Immature natural killer cell (primary cell): ENCODE data around the gene FRS3. TPM values are rescaled to one million over a fixed set of nuclear protein-coding genes. Genes with fewer than 3 reads are reported as not detected.
A peak's percentile ranks its signal among the peaks of the same experiment; 100 is the strongest.
"Not testable (repeated sequence)": the region's sequence is repeated elsewhere in the genome, so short reads cannot be mapped to it uniquely, and the experiment has no call there.

Experiments used
- DNase-seq, 3 donors: peaks; one replicate each; pipeline ENCODE4 v3.0.0; 2022; ENCODE audit warnings: mixed read lengths in 1 of 3
- H3K27ac Mint-ChIP-seq, 6 donors: one replicate each; pipeline ENCODE4 v1.8.0; 2020; ENCODE audit warnings: mixed read lengths in 6 of 6, mild to moderate bottlenecking in 5 of 6, inconsistent platforms in 4 of 6, moderate library complexity in 3 of 6
- H3K27me3 Mint-ChIP-seq, 3 donors: one replicate each; pipeline ENCODE4 v1.8.0; 2020 to 2021; ENCODE audit warnings: low read depth in 3 of 3, mild to moderate bottlenecking in 3 of 3, mixed read lengths in 3 of 3, moderate library complexity in 3 of 3, inconsistent platforms in 1 of 3
- H3K36me3 Mint-ChIP-seq, 3 donors: one replicate each; pipeline ENCODE4 v1.8.0; 2020; ENCODE audit warnings: mixed read lengths in 3 of 3, inconsistent platforms in 2 of 3, mild to moderate bottlenecking in 2 of 3
- H3K4me1 Mint-ChIP-seq, 2 donors: one replicate each; pipeline ENCODE4 v1.8.0; 2020; ENCODE audit warnings: inconsistent platforms in 2 of 2, mild to moderate bottlenecking in 2 of 2, mixed read lengths in 2 of 2, moderate library complexity in 1 of 2
- H3K4me3 Mint-ChIP-seq, 5 donors: one replicate each; pipeline ENCODE4 v1.8.0; 2020; ENCODE audit warnings: mild to moderate bottlenecking in 5 of 5, mixed read lengths in 5 of 5, inconsistent platforms in 3 of 5, moderate library complexity in 3 of 5
- H3K9me3 Mint-ChIP-seq, 6 donors: one replicate each; pipeline ENCODE4 v1.8.0; 2020; ENCODE audit warnings: mild to moderate bottlenecking in 6 of 6, mixed read lengths in 6 of 6, inconsistent platforms in 4 of 6, moderate library complexity in 3 of 6
- polyA plus RNA-seq, 3 donors: library from polyadenylated mRNA; unstranded; fragments of 300-500 nt; fragmentation: Illumina TruSeq; gene quantifications; one replicate each; pipeline ENCODE4 v1.2.3, GENCODE V29; 2021

FRS3 gene
- polyA plus RNA-seq, 3 donors from 2014 or later, result 0.80 to 2.1 TPM; not detected in 1

DNA sequence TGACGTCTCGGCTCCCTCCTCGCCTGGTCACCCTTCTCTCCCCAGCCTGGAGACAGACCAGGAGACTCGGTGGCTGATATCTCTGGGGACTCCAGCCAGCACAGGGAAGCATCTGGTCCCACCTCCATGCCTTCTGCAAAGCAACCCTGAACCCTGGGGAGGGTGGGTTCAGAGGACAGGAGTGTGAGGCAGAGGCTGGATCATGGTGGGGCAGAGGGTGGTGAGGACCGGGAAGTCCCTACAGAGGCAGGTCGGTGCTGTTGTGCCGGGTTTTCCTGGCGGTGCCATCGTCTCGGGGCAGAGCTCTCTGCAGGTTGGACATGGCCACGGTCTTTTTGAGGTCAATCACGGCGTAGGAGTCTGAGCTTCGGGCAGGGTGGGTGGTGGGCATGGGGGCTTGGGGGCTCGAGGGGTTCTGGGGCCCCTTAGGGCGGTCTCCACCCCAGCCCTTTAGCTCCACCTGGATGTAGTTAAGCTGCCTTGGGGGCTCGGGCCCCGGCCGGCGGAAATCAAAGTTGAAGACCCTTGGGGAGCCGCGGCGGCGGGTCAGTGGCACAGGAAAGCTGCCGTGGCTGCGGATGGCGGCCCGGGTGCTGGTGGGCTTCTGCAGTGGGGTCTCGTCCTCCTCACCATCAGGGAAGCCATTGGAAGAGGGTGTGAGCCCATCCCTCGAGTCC, 9.2 kb downstream of the FRS3 start:
- peaks cover 11 to 12% of the 10 kb centered on the region in 2 donors for H3K4me1 Mint-ChIP-seq
- H3K27ac Mint-ChIP-seq, result no peak overlapping the region
- H3K4me3 Mint-ChIP-seq, result no peak overlapping the region
- DNase-seq, result no peak
- peaks cover 10 to 28% (median 16%) of the 10 kb centered on the region in 3 donors for H3K36me3 Mint-ChIP-seq
- no peaks in the 10 kb centered on the region for H3K27me3 Mint-ChIP-seq
- no peaks in the 10 kb centered on the region for H3K9me3 Mint-ChIP-seq

DNA sequence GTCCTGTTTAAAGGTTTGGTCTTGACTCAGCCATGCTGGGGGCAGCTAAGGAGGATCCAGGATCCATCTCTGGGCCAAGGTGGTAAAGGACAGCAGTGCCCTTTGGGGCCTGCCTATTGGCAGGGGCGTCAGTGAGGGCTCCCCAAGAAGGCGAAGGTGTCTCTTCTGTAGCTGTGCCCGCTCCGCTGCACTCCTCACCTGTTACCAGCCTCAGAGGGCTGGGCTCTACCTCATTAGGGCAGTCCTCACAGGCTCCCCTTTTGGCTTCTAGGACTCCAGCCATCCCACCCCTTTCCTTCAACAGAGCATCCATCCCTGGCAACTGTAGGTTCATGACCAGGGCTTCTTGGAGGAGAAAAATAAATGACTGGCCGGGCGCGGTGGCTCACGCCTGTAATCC, 10.3 kb downstream of the FRS3 start:
- no peak for DNase-seq
- peaks cover 7 to 17% (median 10%) of the 10 kb centered on the region in 3 donors for H3K36me3 Mint-ChIP-seq
- H3K4me3 Mint-ChIP-seq, result no peak overlapping the region
- H3K27me3 Mint-ChIP-seq, result no peaks in the 10 kb centered on the region
- H3K4me1 Mint-ChIP-seq, result peaks cover 11 to 12% of the 10 kb centered on the region in 2 donors
- H3K27ac Mint-ChIP-seq, result peak overlapping the region in 2 of 6 donors; percentile 6 to 66
- H3K9me3 Mint-ChIP-seq, result no peaks in the 10 kb centered on the region

DNA sequence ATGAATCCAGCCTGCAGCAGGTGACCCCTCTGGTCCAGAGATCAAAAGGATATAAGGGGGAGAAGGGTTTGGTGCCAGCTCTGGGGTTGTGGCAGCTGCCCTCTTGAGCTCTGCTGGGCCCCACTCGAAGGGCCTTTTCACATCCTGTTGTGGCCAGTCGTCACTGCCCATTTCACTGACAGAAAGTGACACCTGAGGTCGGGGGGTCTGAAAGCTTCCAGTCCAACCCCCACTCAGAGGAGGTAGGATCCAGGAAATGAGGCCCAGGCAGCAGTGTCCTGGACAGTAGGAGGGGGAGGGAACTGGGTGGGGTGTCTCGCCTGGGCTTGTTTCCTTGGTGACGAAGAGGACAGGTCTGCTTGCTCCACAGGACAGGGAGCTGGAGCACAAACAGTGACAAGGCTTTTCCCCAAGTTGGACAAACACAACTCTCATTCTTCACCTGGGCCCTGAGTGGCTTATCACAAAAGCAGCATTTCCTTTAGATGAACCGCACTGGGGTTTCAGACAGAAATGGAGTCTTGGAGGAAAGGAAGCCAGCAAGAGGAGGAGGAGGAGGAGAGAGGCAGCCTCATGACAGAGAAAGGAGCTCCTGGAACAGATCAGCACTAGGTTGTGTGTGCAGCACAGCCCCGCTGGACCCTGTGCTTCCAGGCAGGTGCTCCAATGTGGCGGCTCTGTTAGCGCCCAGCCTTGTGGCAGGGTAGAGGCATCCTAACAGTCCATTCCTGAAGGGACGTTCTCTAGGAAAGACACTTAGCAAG, 11.0 kb downstream of the FRS3 start:
- H3K9me3 Mint-ChIP-seq, result no peaks in the 10 kb centered on the region
- no peak for DNase-seq
- H3K4me3 Mint-ChIP-seq, result no peak overlapping the region
- peaks cover 0 to 2% (median 0%) of the 10 kb centered on the region in 3 donors for H3K27me3 Mint-ChIP-seq
- H3K36me3 Mint-ChIP-seq, result peaks cover 4 to 14% (median 10%) of the 10 kb centered on the region in 3 donors
- H3K4me1 Mint-ChIP-seq, result peaks cover 11 to 12% of the 10 kb centered on the region in 2 donors
- H3K27ac Mint-ChIP-seq, result peak overlapping the region in 5 of 6 donors; percentile 36 to 66 (median 44)

DNA sequence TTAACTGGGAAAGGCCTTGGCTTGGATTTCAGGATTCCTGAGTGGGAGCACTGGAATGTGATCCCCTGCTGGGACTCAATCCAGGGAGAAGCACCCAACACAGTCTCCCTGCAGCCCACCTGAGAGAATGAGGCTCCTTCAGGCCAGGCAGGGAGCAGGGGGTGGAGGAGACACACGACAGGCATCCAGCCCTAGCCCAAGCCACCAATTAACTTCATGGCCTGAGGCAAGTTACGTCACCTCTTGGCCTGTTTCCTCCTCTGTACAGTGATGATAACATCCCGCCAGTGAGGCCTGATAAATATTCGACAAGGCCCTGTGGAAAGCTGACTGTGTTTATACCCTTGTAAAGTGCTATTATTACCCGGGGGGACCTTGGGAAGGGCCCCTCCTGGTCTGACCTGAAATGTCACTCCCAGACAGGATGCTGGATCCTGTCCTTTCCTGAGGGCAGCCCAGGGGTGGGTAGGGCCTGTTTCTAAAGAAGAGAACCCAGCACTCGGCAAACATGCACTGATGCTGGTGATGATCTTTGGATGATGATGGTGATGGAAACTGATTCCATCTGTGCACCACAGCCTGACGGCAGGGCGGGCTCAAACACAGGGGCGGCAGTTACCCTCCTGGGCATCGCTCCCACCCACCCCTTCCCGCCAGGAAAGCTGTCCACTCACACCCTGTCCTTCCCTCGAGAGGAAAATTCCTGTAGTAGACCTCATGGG, 12.4 kb downstream of the FRS3 start:
- H3K9me3 Mint-ChIP-seq, result no peaks in the 10 kb centered on the region
- H3K4me3 Mint-ChIP-seq, result no peak overlapping the region
- peaks cover 0 to 6% (median 0%) of the 10 kb centered on the region in 3 donors for H3K27me3 Mint-ChIP-seq
- H3K4me1 Mint-ChIP-seq, result peaks cover 11 to 12% of the 10 kb centered on the region in 2 donors
- H3K36me3 Mint-ChIP-seq, result peaks cover 4 to 10% (median 4%) of the 10 kb centered on the region in 3 donors
- H3K27ac Mint-ChIP-seq, result no peak overlapping the region
- DNase-seq, result no peak

DNA sequence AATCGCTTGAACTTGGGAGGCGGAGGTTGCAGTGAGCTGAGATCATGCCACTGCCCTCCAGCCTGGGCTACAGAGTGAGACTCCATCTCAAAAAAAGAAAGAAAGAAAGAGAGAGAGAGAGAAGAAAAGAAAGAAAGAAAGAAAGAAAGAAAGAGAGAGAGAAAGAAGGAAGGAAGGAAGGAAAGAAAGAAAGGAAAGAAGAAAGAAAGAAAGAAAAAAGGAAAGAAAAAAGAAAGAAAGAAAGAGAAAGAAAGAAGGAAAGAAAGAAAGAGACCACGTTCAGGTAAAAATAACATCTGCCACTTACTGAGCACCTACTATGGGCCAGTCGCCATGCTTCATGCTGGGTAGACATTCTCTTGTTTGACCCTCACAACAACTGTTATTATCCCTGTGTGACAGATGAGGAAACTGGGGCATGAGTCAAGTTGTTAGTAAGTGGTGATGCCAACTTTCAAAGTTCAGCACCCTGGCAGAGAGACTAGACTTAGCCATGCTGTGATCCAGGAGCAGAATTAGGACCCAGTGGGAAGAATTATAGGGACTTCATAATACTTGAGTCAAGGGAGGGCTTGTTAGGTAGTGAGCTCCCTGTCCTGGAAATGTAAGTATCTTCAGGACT, 13.5 kb downstream of the FRS3 start:
- H3K27me3 Mint-ChIP-seq, H3K4me3 Mint-ChIP-seq, H3K9me3 Mint-ChIP-seq, H3K27ac Mint-ChIP-seq, H3K36me3 Mint-ChIP-seq, DNase-seq: not testable (repeated sequence)
- H3K4me1 Mint-ChIP-seq, result peaks cover 11 to 12% of the 10 kb centered on the region in 2 donors

DNA sequence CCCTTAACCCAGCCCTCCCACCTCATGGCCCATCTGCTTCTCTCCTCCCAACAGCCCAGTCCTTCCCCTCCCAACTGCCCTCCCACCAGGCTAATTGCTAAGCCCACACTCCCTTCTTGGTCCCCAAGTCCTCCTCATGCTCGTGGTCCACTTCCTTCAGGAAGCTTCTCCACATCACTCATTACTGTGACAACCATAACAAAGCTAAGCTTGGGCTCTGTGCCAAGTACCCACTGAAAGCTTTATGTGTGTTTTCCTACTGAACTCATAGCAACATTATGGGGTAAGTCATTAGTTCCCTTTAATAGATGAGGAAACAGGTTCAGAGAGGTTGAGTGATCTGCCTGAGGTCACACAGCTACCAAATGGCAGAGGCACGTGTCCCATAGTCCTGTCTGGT, 16.2 kb downstream of the FRS3 start:
- peaks cover 0 to 6% (median 3%) of the 10 kb centered on the region in 3 donors for H3K27me3 Mint-ChIP-seq
- H3K27ac Mint-ChIP-seq, result no peak overlapping the region
- H3K9me3 Mint-ChIP-seq, result no peaks in the 10 kb centered on the region
- DNase-seq, result no peak
- H3K36me3 Mint-ChIP-seq, result no peaks in the 10 kb centered on the region
- H3K4me3 Mint-ChIP-seq, result no peak overlapping the region
- peaks cover 5% of the 10 kb centered on the region in 2 donors for H3K4me1 Mint-ChIP-seq

DNA sequence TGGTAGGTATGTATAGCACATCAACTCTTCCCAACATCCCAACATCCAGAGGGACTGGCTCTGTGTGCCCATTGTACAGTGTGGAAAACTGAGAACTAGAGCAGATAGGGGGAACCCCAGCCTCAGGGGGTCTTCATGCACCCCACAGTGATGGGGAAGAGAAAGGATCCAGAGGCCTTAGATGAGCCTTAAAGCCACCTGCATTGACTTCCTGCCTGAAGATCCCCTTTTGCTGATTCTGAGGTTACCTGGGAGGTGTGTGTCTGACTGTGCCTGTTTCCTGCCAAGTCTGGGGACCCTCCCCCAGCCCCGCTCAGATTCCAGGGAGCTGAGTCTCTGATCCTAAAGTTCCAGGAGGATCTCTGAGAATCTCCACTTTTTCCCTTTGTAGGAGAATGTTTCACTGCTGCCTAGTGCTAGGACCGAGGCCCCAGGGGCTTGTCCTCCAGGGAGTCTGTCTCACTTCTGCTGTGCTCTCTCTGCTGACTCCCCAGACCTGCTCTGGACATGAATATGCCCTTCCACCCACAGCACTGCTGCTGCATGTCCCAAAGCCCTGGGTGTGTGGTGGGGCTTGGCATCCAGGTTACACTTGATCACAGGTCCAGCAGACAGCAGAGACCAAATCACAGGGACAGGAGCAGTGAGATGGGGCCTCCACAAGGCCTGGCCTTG, 19.7 kb downstream of the FRS3 start:
- DNase-seq, result no peak
- Mint-ChIP-seq H3K27ac (peak overlapping the region in 1 of 6 donors; percentile 49), H3K9me3 (no peaks in the 10 kb centered on the region), H3K4me3 (no peak overlapping the region), H3K27me3 (peaks cover 0 to 9% (median 5%) of the 10 kb centered on the region in 3 donors), H3K4me1 (no peaks in the 10 kb centered on the region), H3K36me3 (no peaks in the 10 kb centered on the region)

DNA sequence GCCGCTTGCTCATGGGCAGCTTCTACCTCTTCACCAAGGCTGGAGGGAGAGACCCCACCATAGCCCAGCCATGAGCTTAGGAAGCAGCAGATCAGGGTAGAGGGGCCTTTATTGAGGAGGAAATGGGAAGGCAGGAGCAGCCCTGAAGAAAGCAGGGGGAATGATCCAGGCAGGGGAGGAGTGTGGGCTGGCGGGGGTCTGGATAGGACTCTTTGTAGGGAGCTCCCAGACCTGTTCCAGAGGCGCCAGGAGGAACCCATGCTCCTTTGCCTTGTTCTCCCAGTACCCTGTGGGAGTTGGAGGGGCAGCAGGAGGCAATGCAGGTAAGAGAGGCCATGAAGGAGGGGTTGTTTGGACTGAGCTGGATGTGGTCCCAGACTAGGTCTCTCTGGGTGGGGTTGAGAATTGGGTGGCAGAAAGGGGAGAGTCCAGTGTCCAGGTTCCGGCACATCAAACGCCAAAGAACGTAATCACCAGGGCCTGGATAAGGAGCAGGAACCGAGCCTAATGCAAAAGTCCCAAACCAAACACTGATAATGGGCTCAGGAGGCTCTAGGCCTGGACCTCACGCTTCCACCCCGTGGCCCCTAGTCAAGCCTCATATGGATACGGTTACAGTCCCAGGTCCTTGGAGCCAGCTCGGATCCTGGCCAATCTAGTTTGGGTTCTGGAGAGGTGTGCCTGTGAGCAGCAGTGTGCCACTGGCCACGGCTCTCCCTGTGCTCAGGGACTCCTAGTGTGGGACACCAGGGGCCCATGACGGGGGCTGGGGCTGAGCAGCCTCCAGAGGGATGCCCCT, 20.4 kb downstream of the FRS3 start:
- peaks cover 0 to 9% (median 5%) of the 10 kb centered on the region in 3 donors for H3K27me3 Mint-ChIP-seq
- H3K9me3 Mint-ChIP-seq, result no peaks in the 10 kb centered on the region
- no peaks in the 10 kb centered on the region for H3K36me3 Mint-ChIP-seq
- no peak overlapping the region for H3K27ac Mint-ChIP-seq
- no peaks in the 10 kb centered on the region for H3K4me1 Mint-ChIP-seq
- DNase-seq, result no peak
- H3K4me3 Mint-ChIP-seq, result no peak overlapping the region

DNA sequence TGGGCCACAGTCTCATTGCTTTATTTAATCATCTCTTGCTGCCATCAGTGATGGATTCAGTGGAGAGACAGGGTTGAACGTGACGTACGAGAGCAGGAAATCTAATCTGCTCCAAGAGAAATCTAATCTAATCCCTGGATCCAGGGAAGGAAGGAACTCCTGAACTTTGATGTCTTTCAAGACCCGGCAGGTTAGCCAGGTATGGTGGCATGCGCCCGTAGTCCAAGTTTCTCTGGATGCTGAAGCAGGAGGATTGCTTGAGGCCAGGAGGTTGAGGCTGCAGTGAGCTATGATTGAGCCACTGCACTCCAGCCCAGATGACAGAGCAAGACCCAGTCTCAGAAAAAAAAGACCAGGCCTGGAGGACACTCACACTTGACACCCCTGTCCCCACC, 21.1 kb downstream of the FRS3 start:
- Mint-ChIP-seq H3K27me3 (peaks cover 0 to 7% (median 5%) of the 10 kb centered on the region in 3 donors), H3K4me3 (no peak overlapping the region), H3K27ac (no peak overlapping the region), H3K9me3 (no peaks in the 10 kb centered on the region), H3K36me3 (no peaks in the 10 kb centered on the region), H3K4me1 (no peaks in the 10 kb centered on the region)
- no peak for DNase-seq

DNA sequence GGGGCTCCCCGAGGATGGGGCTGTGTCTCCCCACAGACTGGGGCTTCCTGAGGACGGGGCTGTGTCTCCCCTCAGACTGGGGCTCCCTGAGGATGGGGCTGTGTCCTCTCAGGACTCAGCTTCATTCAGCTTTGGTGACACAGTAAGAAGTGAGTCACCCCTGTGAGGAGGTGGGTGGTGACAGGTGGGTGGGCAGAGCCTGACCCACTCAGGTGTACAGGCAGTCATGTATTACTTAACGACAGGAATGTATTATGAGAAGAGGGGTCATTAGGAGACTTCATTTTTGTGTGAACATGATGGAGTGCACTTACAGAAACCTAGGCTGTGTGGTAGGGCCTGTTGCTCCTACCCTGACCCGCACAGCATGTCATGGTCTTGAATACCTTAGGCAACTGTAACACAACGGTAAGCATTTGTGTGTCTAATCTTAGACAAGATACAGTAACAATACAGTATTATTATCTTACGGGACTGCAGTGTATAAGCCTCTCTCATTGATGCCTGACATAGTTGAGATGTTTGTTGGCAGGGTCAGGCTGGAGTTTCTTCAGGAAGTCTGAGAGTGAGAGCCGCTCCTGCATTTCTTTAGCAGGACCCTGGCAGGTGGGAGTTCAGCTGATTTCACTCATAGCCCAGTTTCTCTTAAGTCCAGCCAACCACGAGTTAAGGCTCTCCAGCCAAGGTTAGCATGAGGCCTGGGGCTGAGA, 21.6 kb downstream of the FRS3 start:
- no peak for DNase-seq
- Mint-ChIP-seq H3K36me3 (no peaks in the 10 kb centered on the region), H3K27me3 (peaks cover 0 to 5% (median 5%) of the 10 kb centered on the region in 3 donors), H3K27ac (no peak overlapping the region), H3K9me3 (no peaks in the 10 kb centered on the region), H3K4me3 (no peak overlapping the region), H3K4me1 (no peaks in the 10 kb centered on the region)

DNA sequence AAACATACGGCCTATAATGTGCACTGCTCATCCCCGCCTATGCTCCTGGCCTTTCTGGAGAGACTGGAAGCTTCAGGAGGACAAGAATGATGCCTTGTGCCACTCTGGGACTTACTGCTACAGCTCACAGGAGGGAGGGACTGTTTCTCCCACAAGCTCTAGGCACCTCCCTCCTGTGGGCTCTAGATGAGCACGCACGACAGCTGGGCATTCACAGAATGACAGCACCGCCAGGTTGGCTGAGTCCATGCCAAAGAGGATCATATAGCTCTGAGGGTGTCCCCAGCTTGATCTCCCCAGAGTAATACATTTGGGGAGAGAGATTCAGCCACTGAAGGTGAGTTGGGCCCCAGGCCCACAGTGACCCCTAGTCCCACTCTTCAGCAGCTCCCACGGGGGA, 22.4 kb downstream of the FRS3 start:
- no peaks in the 10 kb centered on the region for H3K36me3 Mint-ChIP-seq
- DNase-seq, result no peak
- H3K4me3 Mint-ChIP-seq, result no peak overlapping the region
- peaks cover 0 to 5% (median 2%) of the 10 kb centered on the region in 3 donors for H3K27me3 Mint-ChIP-seq
- no peaks in the 10 kb centered on the region for H3K9me3 Mint-ChIP-seq
- H3K4me1 Mint-ChIP-seq, result no peaks in the 10 kb centered on the region
- no peak overlapping the region for H3K27ac Mint-ChIP-seq

DNA sequence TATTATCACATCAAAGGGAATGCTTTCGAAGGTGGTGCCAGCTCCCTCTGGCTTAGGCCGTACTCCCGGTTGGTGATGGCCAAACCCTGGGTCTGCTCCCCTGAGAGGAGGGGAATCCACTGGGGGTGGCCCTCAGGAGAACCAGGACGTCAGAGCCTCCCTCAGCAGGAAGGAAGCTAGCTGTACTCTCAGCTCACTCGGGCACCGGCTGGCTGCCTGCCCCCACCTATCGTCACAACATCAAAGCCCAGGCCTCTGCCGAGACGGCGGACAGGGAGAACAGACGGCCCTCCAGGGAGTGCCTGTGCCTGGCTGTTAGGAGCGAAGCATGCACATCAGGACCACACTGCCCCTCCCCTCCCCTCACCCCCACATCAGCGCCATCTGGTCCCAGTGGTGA, 23.3 kb downstream of the FRS3 start:
- H3K36me3 Mint-ChIP-seq, result no peaks in the 10 kb centered on the region
- peaks cover 0 to 5% (median 2%) of the 10 kb centered on the region in 3 donors for H3K27me3 Mint-ChIP-seq
- H3K4me3 Mint-ChIP-seq, result no peak overlapping the region
- no peaks in the 10 kb centered on the region for H3K4me1 Mint-ChIP-seq
- no peak overlapping the region for H3K27ac Mint-ChIP-seq
- no peaks in the 10 kb centered on the region for H3K9me3 Mint-ChIP-seq
- no peak for DNase-seq
